HepG2 (cell line): ENCODE data around the gene MLX. TPM values are rescaled to one million over a fixed set of nuclear protein-coding genes. Genes with fewer than 3 reads are reported as not detected.

Experiments used
- ATF7-NPFF ChIP-seq: sonication (generic); formaldehyde crosslinking; IDR thresholded peaks from 2 replicates; pipeline ENCODE4 v1.8.1; 2023; ENCODE audit warnings: mild to moderate bottlenecking, low read depth, missing genetic modification reagents, moderate library complexity
- CCDC6 ChIP-seq: sonication (generic); formaldehyde crosslinking; IDR thresholded peaks from 2 replicates; pipeline ENCODE4 v1.8.1; 2022; ENCODE audit warnings: mild to moderate bottlenecking, missing genetic modification reagents, moderate library complexity
- CHD4 ChIP-seq: fragments of 200-600 bp; sonication (generic); IDR thresholded peaks from 2 replicates; pipeline ENCODE4 v1.7.0; 2017; ENCODE audit warnings: mild to moderate bottlenecking, low read length, borderline replicate concordance
- CREM ChIP-seq, 2 experiments: sonication (generic) in 1 of 2; formaldehyde crosslinking in 1 of 2; IDR thresholded peaks; 2 replicates each; pipeline versions ENCODE4 v1.4.0 to v1.6.1; 2016 to 2020; ENCODE audit warnings: antibody characterized with exemption in 1 of 2, mild to moderate bottlenecking in 1 of 2, missing genetic modification reagents in 1 of 2
- HNF1A ChIP-seq, 2 experiments: sonication (generic) in 1 of 2; formaldehyde crosslinking in 1 of 2; IDR thresholded peaks; 2 replicates each; pipeline versions ENCODE4 v1.4.0 to v1.6.1; 2016 to 2020; ENCODE audit warnings: borderline replicate concordance in 1 of 2, low read depth in 1 of 2, mild to moderate bottlenecking in 1 of 2, missing genetic modification reagents in 1 of 2
- HNRNPK ChIP-seq: fragments of 200-400 bp; formaldehyde crosslinking; IDR thresholded peaks from 2 replicates; pipeline ENCODE4 v1.6.1; 2018; ENCODE audit warnings: low read length, low read depth, moderate library complexity, mild to moderate bottlenecking; ENCODE audit not compliant: poor library complexity, severe bottlenecking
- HOXA7 ChIP-seq: sonication (generic); formaldehyde crosslinking; IDR thresholded peaks from 2 replicates; pipeline ENCODE4 v1.8.1; 2022; ENCODE audit warnings: mild to moderate bottlenecking, missing genetic modification reagents, moderate library complexity
- LRRFIP1 ChIP-seq: sonication (generic); formaldehyde crosslinking; conservative IDR thresholded peaks from 2 replicates; pipeline ENCODE4 v1.4.0; 2020; ENCODE audit warnings: missing genetic modification reagents
- PLSCR1 ChIP-seq: sonication (generic); formaldehyde crosslinking; IDR thresholded peaks from 2 replicates; pipeline ENCODE4 v1.5.0; 2020; ENCODE audit warnings: missing genetic modification reagents, mild to moderate bottlenecking, borderline replicate concordance
- RFX1 ChIP-seq: fragments of 450-650 bp; IDR thresholded peaks from 2 replicates; pipeline ENCODE4 v1.6.1; 2017
- RXRA ChIP-seq: sonication (generic); formaldehyde crosslinking; IDR thresholded peaks from 2 replicates; pipeline ENCODE4 v1.5.1; 2020; ENCODE audit warnings: missing genetic modification reagents
- SP140L ChIP-seq: sonication (generic); formaldehyde crosslinking; IDR thresholded peaks from 2 replicates; pipeline ENCODE4 v1.4.0; 2020; ENCODE audit warnings: missing genetic modification reagents, borderline replicate concordance
- SRF ChIP-seq: IDR thresholded peaks from 2 replicates; pipeline ENCODE4 v1.6.1; 2011; ENCODE audit warnings: mild to moderate bottlenecking, low read depth, low read length, moderate library complexity
- ZBTB25 ChIP-seq: IDR thresholded peaks from 2 replicates; pipeline ENCODE4 v1.6.1; 2018; ENCODE audit warnings: missing genetic modification reagents
- ZBTB37 ChIP-seq: sonication (generic); formaldehyde crosslinking; IDR thresholded peaks from 2 replicates; pipeline ENCODE4 v1.4.0; 2020; ENCODE audit warnings: mild to moderate bottlenecking, missing genetic modification reagents
- ZNF558 ChIP-seq: sonication (generic); formaldehyde crosslinking; IDR thresholded peaks from 2 replicates; pipeline ENCODE4 v1.9.0; 2022; ENCODE audit warnings: mild to moderate bottlenecking, missing genetic modification reagents, borderline replicate concordance
- ZNF564 ChIP-seq: sonication (generic); formaldehyde crosslinking; IDR thresholded peaks from 2 replicates; pipeline ENCODE4 v1.8.1; 2023; ENCODE audit warnings: mild to moderate bottlenecking, missing genetic modification reagents
- polyA plus RNA-seq, 8 experiments: library from polyadenylated mRNA; depleted of rRNA in 3 of 8; stranded (reverse) in 7 of 8; unstranded in 1 of 8; fragments of >200 nt; fragmentation: Illumina TruSeq in 4 of 8; extraction: Trizol in 4 of 8; gene quantifications; 2 replicates each; pipeline versions ENCODE4 v1.2.1 to v1.2.3, GENCODE V29; 2011 to 2016; ENCODE audit warnings: low read depth in 4 of 8, missing spikeins in 1 of 8, mixed read lengths in 1 of 8; ENCODE audit not compliant: insufficient read depth in 1 of 8
- total RNA-seq, 5 experiments: library from RNA; depleted of rRNA; stranded (reverse); fragments of >200 nt; fragmentation: Illumina TruSeq; extraction: Trizol; gene quantifications; 2 replicates each; pipeline ENCODE4 v1.2.3, GENCODE V29; 2016; ENCODE audit warnings: low read depth in 1 of 5

Gene MLX
- total and polyA plus RNA-seq, 2 of the 13 experiments (the other 11 are each of a cell fraction or from before 2014, with no cell fraction given) = 38.9 to 74.4 TPM

GRCh38 chr17:42577532-42578281 lies 10.8 kb downstream of the MLX start, which contains the start of gene PSMC3IP (continued):
- TF ChIP-seq ZBTB25 = peak; percentile 78
- no peak for TF ChIP-seq SP140L (CRISPR knock-in tag)
- no peak; the same call in 1 of the 2 replicates for TF ChIP-seq ZNF558 (CRISPR knock-in tag)
- peak; percentile 99 for TF ChIP-seq RXRA (CRISPR knock-in tag)
- no peak for TF ChIP-seq CHD4
- TF ChIP-seq ZBTB37 = 0 out of 2 replicates have a peak, but pooled peaks have one; percentile 54
- no peak; the same call in 1 of the 2 replicates for TF ChIP-seq HNF1A (IDR thresholded peaks at IDR 0.05; ENCODE audit: low read depth)
- peak; percentile 55; the same call in 1 of the 2 replicates for TF ChIP-seq HNF1A (CRISPR knock-in tag; IDR thresholded peaks at IDR 0.05; ENCODE audit: borderline replicate concordance)
- TF ChIP-seq ATF7-NPFF (CRISPR knock-in tag) = peak; percentile 72
- TF ChIP-seq CREM (IDR thresholded peaks at IDR 0.05) = peak; percentile 85
- 0 out of 2 replicates have a peak, but pooled peaks have one; percentile 4 for TF ChIP-seq CREM (CRISPR knock-in tag; IDR thresholded peaks at IDR 0.05)
- TF ChIP-seq RFX1 = peak; percentile 90
- peak; percentile 24 for TF ChIP-seq ZNF564 (CRISPR knock-in tag)
- 0 out of 2 replicates have a peak, but pooled peaks have one; percentile 66 for TF ChIP-seq LRRFIP1 (CRISPR knock-in tag)
- TF ChIP-seq CCDC6 (CRISPR knock-in tag) = peak; percentile 92
- TF ChIP-seq HNRNPK = no peak
- no peak for TF ChIP-seq HOXA7 (CRISPR knock-in tag)
- no peak for TF ChIP-seq SRF
- TF ChIP-seq PLSCR1 (CRISPR knock-in tag) = no peak
